CD14-positive monocyte (primary cell): ENCODE measurements around the gene PITPNC1. TPM values are rescaled to one million over a fixed set of nuclear protein-coding genes. Genes with fewer than 3 reads are reported as not detected.

Experiments
- DNase-seq, 3 donors: peaks; one replicate each; pipeline ENCODE4 v3.0.0-alpha.2; 2011 to 2022
- H2AFZ ChIP-seq: 2 replicates; pipeline ENCODE4 v1.6.0; 2012; ENCODE audit warnings: mild to moderate bottlenecking, low read depth, low read length, inconsistent platforms; ENCODE audit not compliant: insufficient read depth, poor library complexity, severe bottlenecking
- H3K27ac ChIP-seq, 2 donors: 1 replicate in 1 of 2; 2 replicates in 1 of 2; pipeline ENCODE4 v1.5.1; 2012 to 2013; ENCODE audit warnings: low read length in 2 of 2, control low read depth in 1 of 2, inconsistent platforms in 1 of 2, low read depth in 1 of 2, mild to moderate bottlenecking in 1 of 2
- H3K27me3 ChIP-seq, 2 donors: one replicate each; pipeline versions ENCODE4 v1.6.0 to v1.6.1; 2011 to 2013; ENCODE audit warnings: low read length in 2 of 2; ENCODE audit not compliant: control insufficient read depth in 2 of 2, insufficient read depth in 2 of 2
- H3K36me3 ChIP-seq, 2 donors: replicated peaks in 1 of 2; 1 replicate in 1 of 2; 2 replicates in 1 of 2; pipeline versions ENCODE4 v1.5.1 to v1.6.1; 2012 to 2013; ENCODE audit warnings: low read length in 2 of 2, control low read depth in 1 of 2, inconsistent platforms in 1 of 2, mild to moderate bottlenecking in 1 of 2; ENCODE audit not compliant: insufficient read depth in 2 of 2, control insufficient read depth in 1 of 2
- H3K4me1 ChIP-seq, 2 donors: 1 replicate in 1 of 2; 2 replicates in 1 of 2; pipeline versions ENCODE4 v1.5.1 to v1.6.1; 2012 to 2013; ENCODE audit warnings: low read length in 2 of 2, control low read depth in 1 of 2, inconsistent platforms in 1 of 2, mild to moderate bottlenecking in 1 of 2, moderate library complexity in 1 of 2; ENCODE audit not compliant: insufficient read depth in 2 of 2, control insufficient read depth in 1 of 2
- H3K4me2 ChIP-seq: replicated peaks from 2 replicates; pipeline ENCODE3; 2012; ENCODE audit warnings: low read length, moderate library complexity, mild to moderate bottlenecking; ENCODE audit not compliant: poor library complexity, severe bottlenecking; ENCODE audit errors: extremely low read depth
- H3K4me3 ChIP-seq, 3 experiments: fragments of 200-600 bp in 1 of 3; sonication (generic) in 1 of 3; replicated peaks in 1 of 3; 1 replicate in 2 of 3; 2 replicates in 1 of 3; pipeline ENCODE4 v1.5.1; 2011 to 2013; ENCODE audit warnings: low read length in 3 of 3, mild to moderate bottlenecking in 3 of 3, control low read depth in 2 of 3, low read depth in 2 of 3, inconsistent platforms in 1 of 3, moderate library complexity in 1 of 3
- H3K79me2 ChIP-seq: 2 replicates; pipeline ENCODE4 v1.6.0; 2012; ENCODE audit warnings: mild to moderate bottlenecking, control low read depth, inconsistent platforms, low read length, moderate library complexity; ENCODE audit not compliant: insufficient read depth
- H3K9ac ChIP-seq: 2 replicates; pipeline ENCODE4 v1.6.0; 2017; ENCODE audit warnings: low read length, mild to moderate bottlenecking; ENCODE audit not compliant: insufficient read depth, poor library complexity, severe bottlenecking
- H3K9me3 ChIP-seq, 2 donors: replicated peaks in 1 of 2; 1 replicate in 1 of 2; 2 replicates in 1 of 2; pipeline versions ENCODE4 v1.5.1 to v1.6.1; 2012 to 2013; ENCODE audit warnings: low read length in 2 of 2, control low read depth in 1 of 2; ENCODE audit not compliant: control insufficient read depth in 1 of 2, insufficient read depth in 1 of 2
- H4K20me1 ChIP-seq: 2 replicates; pipeline ENCODE4 v1.6.0; 2012; ENCODE audit warnings: mild to moderate bottlenecking, low read length, control low read depth, moderate library complexity; ENCODE audit not compliant: insufficient read depth
- H3K27ac Mint-ChIP-seq, 7 donors: one replicate each; pipeline ENCODE4 v1.8.0; 2020; ENCODE audit warnings: mild to moderate bottlenecking in 7 of 7, mixed read lengths in 7 of 7, moderate library complexity in 6 of 7, inconsistent platforms in 2 of 7
- H3K27me3 Mint-ChIP-seq, 3 donors: one replicate each; pipeline ENCODE4 v1.8.0; 2021 to 2022; ENCODE audit warnings: low read depth in 3 of 3, mild to moderate bottlenecking in 3 of 3, mixed read lengths in 3 of 3, moderate library complexity in 3 of 3, inconsistent platforms in 1 of 3
- H3K36me3 Mint-ChIP-seq, 2 donors: one replicate each; pipeline ENCODE4 v1.8.0; 2020; ENCODE audit warnings: mixed read lengths in 2 of 2, inconsistent platforms in 1 of 2, mild to moderate bottlenecking in 1 of 2
- H3K4me1 Mint-ChIP-seq: one replicate; pipeline ENCODE4 v1.8.0; 2020; ENCODE audit warnings: mild to moderate bottlenecking, mixed read lengths
- H3K4me3 Mint-ChIP-seq, 2 donors: one replicate each; pipeline ENCODE4 v1.8.0; 2020; ENCODE audit warnings: mild to moderate bottlenecking in 2 of 2, mixed read lengths in 2 of 2, moderate library complexity in 1 of 2
- H3K9me3 Mint-ChIP-seq, 7 donors: one replicate each; pipeline ENCODE4 v1.8.0; 2020 to 2022; ENCODE audit warnings: mixed read lengths in 7 of 7, mild to moderate bottlenecking in 6 of 7, moderate library complexity in 6 of 7, inconsistent platforms in 2 of 7
- CTCF ChIP-seq: fragments of 200-600 bp; IDR thresholded peaks from one replicate; pipeline ENCODE4 v1.8.0; 2022; ENCODE audit warnings: antibody characterized with exemption, mild to moderate bottlenecking
- WGBS: methylation state at CpG from one replicate; pipeline ENCODE4 v1.1.5; 2013; ENCODE audit warnings: missing lambda C conversion rate; ENCODE audit not compliant: insufficient coverage; 5-methylcytosine and 5-hydroxymethylcytosine counted together
- intact Hi-C, 2 donors: fragments of 100-400 bp; cut with micrococcal nuclease; formaldehyde crosslinking; loops; one replicate each; pipeline versions ENCODE4 v1.15.0 to v1.15.1; 2023
- polyA plus RNA-seq, 3 donors: library from polyadenylated mRNA; depleted of rRNA in 1 of 3; unstranded in 2 of 3; stranded (reverse) in 1 of 3; fragments of 300-500 nt in 2 of 3; fragments of >200 nt in 1 of 3; fragmentation: Illumina TruSeq in 2 of 3; gene quantifications; 1 replicate in 2 of 3; 2 replicates in 1 of 3; pipeline ENCODE4 v1.2.3, GENCODE V29; 2012 to 2021

The PITPNC1 gene
- polyA plus RNA-seq, 3 donors, result 18.5 to 31.0 (median 21.7) TPM

GRCh38 chr17:67434061-67434525 is 57.0 kb downstream of the PITPNC1 start:
- WGBS, result 0% methylated on average over 1 of the region's 6 CpGs
- Mint-ChIP-seq H3K4me3 (peak overlapping the region; percentile 20 to 89), H3K4me1 (peaks cover 76% of the 10 kb centered on the region), H3K36me3 (no peaks in the 10 kb centered on the region), H3K27me3 (no peaks in the 10 kb centered on the region), H3K9me3 (peaks cover 0 to 2% (median 0%) of the 10 kb centered on the region in 7 donors), H3K27ac (peak overlapping the region; percentile 88 to 97 (median 96))
- Histone ChIP-seq H3K27me3 (no peaks in the 10 kb centered on the region), H3K4me3 (peak overlapping the region in 1 of 3 experiments; percentile 69), H3K9ac (peak overlapping the region; percentile 53), H3K4me1 (peaks cover 77 to 81% of the 10 kb centered on the region in 2 donors), H3K27ac (peak overlapping the region; percentile 79 to 88), H3K9me3 (no peaks in the 10 kb centered on the region), H3K36me3 (no peaks in the 10 kb centered on the region), H3K4me2 (peak overlapping the region; percentile 76), H2AFZ (no peak overlapping the region), H4K20me1 (no peaks in the 10 kb centered on the region), H3K79me2 (peaks cover 46% of the 10 kb centered on the region)
- intact Hi-C loops, result loop anchor here in 1 of 2 donors (5.0 kb wide), 1 partner anchor 57 kb away; the partner anchor contains the start of gene PITPNC1
- DNase-seq, result peak; percentile 71 to 82 (median 78)
- no peak for TF ChIP-seq CTCF

- TF ChIP-seq CTCF, result no peak
- 0% methylated on average over 3 of the region's 5 CpGs for WGBS
- no peak overlapping the region for H3K9ac ChIP-seq
- peak overlapping the region in 1 of 3 experiments; percentile 69 for H3K4me3 ChIP-seq
- Mint-ChIP-seq H3K4me1 (peaks cover 82% of the 10 kb centered on the region), H3K27me3 (no peaks in the 10 kb centered on the region), H3K9me3 (peaks cover 0 to 2% (median 0%) of the 10 kb centered on the region in 7 donors), H3K36me3 (no peaks in the 10 kb centered on the region), H3K4me3 (peak overlapping the region in 1 of 2 donors; percentile 86), H3K27ac (peak overlapping the region; percentile 87 to 97 (median 96))
- H3K36me3 ChIP-seq, result no peaks in the 10 kb centered on the region
- peaks cover 53% of the 10 kb centered on the region for H3K79me2 ChIP-seq
- H4K20me1 ChIP-seq, result no peaks in the 10 kb centered on the region
- no peaks in the 10 kb centered on the region for H3K9me3 ChIP-seq
- H3K4me2 ChIP-seq, result peak overlapping the region; percentile 76
- H3K27me3 ChIP-seq, result no peaks in the 10 kb centered on the region
- no peak overlapping the region for H2AFZ ChIP-seq
- H3K27ac ChIP-seq, result peak overlapping the region; percentile 79 to 88
- intact Hi-C loops, result loop anchor here in 1 of 2 donors (5.0 kb wide), 1 partner anchor 37 kb away; no protein-coding TSS in a partner anchor
- peak; percentile 69 to 84 (median 83) for DNase-seq
- H3K4me1 ChIP-seq, result peaks cover 83 to 92% of the 10 kb centered on the region in 2 donors
Measured at GRCh38 chr17:67435122-67435521, 58.0 kb downstream of the PITPNC1 start.
